ENCODE data around the gene CD27. TPM values are rescaled to one million over a fixed set of nuclear protein-coding genes. Genes with fewer than 3 reads are reported as not detected.

The CD27 gene
- total RNA-seq, 1 donor from 2014 or later: not detected

DNA sequence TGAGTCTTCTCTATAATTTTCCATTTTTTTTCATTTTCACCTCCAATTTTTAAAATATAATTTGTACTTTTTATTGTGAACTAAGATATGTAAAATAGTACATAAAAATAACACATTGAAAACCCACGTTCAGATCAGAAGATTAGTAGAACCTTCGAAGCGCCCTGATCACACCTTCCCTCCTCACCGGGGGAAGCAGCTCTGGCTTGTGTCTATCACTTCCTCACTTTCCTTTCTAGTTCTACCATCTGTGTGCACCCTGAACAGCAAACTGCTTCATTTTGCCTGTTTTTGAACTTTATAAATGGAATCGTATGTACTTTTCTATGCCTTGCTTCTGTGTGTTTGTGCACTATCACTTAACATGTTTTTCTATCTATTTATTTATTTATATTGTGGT, 11.8 kb upstream of the CD27 start:
- Mint-ChIP-seq H3K27me3 (ENCODE audit: unreplicated experiment) (no peaks in the 10 kb centered on the region), H3K4me1 (ENCODE audit: low read depth, unreplicated experiment) (peaks cover 11% of the 10 kb centered on the region), H3K27ac (ENCODE audit: unreplicated experiment) (no peak overlapping the region), H3K9me3 (ENCODE audit: unreplicated experiment) (no peaks in the 10 kb centered on the region), H3K4me3 (ENCODE audit: unreplicated experiment) (no peak overlapping the region), H3K36me3 (ENCODE audit: unreplicated experiment) (no peaks in the 10 kb centered on the region)
- no peak for DNase-seq
- TF ChIP-seq, protein P1, sequence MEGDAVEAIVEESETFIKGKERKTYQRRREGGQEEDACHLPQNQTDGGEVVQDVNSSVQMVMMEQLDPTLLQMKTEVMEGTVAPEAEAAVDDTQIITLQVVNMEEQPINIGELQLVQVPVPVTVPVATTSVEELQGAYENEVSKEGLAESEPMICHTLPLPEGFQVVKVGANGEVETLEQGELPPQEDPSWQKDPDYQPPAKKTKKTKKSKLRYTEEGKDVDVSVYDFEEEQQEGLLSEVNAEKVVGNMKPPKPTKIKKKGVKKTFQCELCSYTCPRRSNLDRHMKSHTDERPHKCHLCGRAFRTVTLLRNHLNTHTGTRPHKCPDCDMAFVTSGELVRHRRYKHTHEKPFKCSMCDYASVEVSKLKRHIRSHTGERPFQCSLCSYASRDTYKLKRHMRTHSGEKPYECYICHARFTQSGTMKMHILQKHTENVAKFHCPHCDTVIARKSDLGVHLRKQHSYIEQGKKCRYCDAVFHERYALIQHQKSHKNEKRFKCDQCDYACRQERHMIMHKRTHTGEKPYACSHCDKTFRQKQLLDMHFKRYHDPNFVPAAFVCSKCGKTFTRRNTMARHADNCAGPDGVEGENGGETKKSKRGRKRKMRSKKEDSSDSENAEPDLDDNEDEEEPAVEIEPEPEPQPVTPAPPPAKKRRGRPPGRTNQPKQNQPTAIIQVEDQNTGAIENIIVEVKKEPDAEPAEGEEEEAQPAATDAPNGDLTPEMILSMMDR (IDR thresholded peaks at IDR 0.05; ENCODE audit: partially characterized antibody, unreplicated experiment): no peak

DNA sequence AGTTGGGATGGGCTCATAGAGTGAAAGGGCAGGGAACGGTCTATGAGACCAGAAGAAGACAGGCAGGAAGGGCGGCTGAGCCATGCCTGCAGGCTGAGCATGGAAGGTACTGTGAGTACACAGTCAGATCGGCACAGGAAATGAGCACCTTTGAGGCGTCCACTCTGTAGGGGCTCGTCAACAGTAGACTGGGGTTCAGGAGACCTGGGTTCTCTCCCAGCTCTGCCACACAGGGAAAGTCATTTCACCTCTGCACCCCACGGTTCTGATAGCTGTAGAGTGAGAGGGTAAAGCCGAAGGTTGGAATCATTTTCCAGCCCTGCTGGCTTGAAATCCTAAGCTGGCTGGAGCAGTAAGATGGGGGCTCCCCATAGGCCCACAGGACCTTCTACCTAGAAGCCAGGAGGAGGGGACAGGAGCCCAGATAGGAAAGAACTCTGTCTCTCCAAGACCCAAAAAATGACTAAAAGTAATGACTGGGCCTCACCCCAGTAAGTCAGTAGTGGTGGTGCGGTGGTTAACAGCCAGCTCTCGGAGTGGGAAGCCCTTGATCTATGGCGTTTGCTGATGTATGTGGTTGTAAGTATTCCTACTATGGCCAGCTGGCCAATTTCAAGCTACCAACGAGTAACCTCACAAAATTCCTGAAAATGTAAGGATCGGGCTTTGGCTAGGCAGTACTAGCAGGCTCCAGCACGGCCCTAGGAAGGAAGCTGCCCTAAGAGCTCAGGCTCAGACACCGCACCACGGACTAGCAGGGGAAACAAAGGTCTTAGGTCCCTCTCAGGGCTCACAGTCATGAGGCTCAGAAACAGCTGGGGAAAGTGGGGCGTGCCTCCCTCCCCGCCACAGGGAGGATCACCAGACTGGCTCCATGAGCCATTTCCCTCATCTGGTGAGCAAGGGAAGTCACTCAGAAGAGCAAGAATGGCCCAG, 10.3 kb upstream of the CD27 start:
- DNase-seq: no peak
- Mint-ChIP-seq H3K27me3 (ENCODE audit: unreplicated experiment) (no peaks in the 10 kb centered on the region), H3K36me3 (ENCODE audit: unreplicated experiment) (no peaks in the 10 kb centered on the region), H3K9me3 (ENCODE audit: unreplicated experiment) (no peaks in the 10 kb centered on the region), H3K4me1 (ENCODE audit: low read depth, unreplicated experiment) (peaks cover 11% of the 10 kb centered on the region), H3K4me3 (ENCODE audit: unreplicated experiment) (no peak overlapping the region), H3K27ac (ENCODE audit: unreplicated experiment) (no peak overlapping the region)
- TF ChIP-seq, protein P1 (IDR thresholded peaks at IDR 0.05; ENCODE audit: partially characterized antibody, unreplicated experiment): no peak

DNA sequence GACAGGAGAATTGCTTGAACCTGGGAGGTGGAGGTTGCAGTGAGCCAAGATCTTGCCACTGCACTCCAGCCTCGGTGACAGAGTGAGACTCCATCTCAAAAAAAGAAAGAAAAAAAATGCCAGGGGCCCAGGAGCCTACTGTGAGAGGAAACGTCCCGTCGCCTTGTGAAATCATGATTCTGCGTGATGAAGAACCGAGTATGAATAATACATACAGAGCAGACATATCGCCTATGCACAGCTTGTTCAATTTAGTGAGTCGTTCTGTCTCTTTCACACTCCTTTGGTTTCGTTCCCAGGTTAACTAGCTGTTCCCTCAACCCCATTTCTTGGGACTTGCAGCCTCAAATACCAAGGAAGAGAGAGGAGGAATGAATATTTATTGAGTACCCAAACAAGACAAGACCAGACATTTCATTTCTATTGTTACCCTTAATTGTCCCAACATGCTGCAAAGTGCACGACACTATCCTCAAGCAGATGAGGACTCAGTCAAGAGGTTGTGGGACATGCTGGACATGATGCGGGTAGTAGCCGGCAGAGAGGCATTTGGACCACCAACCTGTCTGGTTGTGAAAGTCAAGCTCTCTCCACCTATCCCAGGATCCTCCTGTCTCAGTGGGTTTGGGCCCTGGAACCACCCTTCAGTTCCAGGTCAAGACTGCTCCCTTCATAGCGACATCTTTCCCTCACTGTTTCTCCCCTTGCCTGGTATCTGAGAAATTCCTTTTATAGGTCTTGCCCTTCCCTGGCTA, 8.6 kb upstream of the CD27 start:
- no peak for DNase-seq
- TF ChIP-seq, protein P1 (IDR thresholded peaks at IDR 0.05; ENCODE audit: partially characterized antibody, unreplicated experiment): no peak
- Mint-ChIP-seq H3K27ac (ENCODE audit: unreplicated experiment) (no peak overlapping the region), H3K9me3 (ENCODE audit: unreplicated experiment) (no peaks in the 10 kb centered on the region), H3K36me3 (ENCODE audit: unreplicated experiment) (no peaks in the 10 kb centered on the region), H3K27me3 (ENCODE audit: unreplicated experiment) (no peaks in the 10 kb centered on the region), H3K4me3 (ENCODE audit: unreplicated experiment) (no peak overlapping the region), H3K4me1 (ENCODE audit: low read depth, unreplicated experiment) (no peaks in the 10 kb centered on the region)

DNA sequence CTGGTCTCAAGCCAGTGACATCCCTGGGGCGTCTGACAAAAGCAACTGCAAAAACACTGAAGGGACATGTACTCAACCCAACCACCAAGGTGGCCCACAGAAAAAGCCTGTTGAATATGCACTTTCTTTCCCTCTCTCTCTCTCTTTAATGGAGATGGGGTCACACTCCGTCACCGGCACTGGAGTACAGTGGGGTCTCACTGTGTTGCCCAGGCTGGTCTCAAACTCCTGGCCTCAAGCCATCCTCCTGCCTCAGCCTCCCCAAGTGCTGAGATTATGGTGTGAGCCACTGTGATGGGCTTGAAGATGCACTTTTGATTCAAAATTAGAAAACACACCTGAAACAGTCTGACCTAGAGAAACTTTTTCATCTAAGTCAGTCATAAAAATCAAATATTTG, 7.2 kb upstream of the CD27 start:
- H3K9me3 Mint-ChIP-seq (ENCODE audit: unreplicated experiment): no peaks in the 10 kb centered on the region
- no peak overlapping the region for H3K4me3 Mint-ChIP-seq (ENCODE audit: unreplicated experiment)
- H3K27me3 Mint-ChIP-seq (ENCODE audit: unreplicated experiment): no peaks in the 10 kb centered on the region
- TF ChIP-seq, protein P1 (IDR thresholded peaks at IDR 0.05; ENCODE audit: partially characterized antibody, unreplicated experiment): no peak
- H3K36me3 Mint-ChIP-seq (ENCODE audit: unreplicated experiment): no peaks in the 10 kb centered on the region
- no peak for DNase-seq
- H3K27ac Mint-ChIP-seq (ENCODE audit: unreplicated experiment): no peak overlapping the region
- H3K4me1 Mint-ChIP-seq (ENCODE audit: low read depth, unreplicated experiment): no peaks in the 10 kb centered on the region
